ENCODE data around the gene RTP3.

Gene RTP3

DNA sequence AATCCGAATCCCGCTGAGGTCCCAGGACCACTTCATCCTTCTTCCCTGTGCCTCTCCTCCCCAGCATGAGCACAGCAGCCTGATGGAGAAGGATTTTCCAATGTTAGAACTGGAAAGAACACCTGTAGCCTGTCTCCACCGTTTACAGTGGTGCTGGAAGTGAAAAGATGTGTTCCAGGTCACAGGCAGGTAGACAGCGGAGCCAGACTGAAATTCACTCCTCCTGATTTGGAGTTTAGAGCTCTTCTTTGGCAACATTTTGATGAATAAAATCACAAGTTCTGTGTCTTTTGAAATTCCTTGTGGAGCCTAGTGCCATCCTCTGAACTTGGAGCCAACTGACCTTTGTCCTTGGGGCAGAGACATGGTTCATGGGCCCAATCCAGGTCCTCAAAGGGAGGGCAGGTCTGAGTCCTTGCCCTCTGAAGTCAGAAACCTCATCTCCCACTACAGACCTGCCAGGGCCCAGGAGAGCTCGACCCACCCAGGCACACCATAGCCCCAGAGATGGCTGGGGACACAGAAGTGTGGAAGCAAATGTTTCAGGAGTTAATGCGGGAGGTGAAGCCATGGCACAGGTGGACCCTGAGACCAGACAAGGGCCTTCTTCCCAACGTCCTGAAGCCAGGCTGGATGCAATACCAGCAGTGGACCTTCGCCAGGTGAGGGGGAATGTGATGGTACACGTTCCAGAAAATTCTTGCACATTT lies at the start of gene RTP3:
Gene RTP3 (plus strand): TSS at position 421 of the 710 bp plus-strand sequence. CDS start 87 bp downstream, at position 508.
- DNase-seq = no peak

DNA sequence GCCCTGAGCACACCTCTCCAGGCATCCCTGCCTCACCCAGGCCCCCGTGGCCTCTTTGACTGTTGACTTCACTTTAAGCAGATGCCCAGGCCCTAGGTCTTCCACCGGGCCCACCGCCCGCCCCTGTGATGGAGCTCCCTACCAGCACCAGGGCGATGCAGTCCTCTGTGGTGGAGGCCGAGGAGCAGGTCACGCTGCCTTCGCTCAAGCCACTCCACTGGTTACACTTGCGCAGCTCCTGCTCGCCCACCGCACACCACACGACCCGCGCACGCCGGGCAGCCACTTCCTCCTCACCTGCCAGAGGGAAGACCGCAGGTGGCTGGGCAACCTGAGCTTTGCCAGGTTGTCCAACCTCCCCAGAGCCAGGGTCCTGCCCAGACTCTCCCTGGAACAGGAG lies 49.1 kb upstream of the RTP3 start:
- DNase-seq = no peak

DNA sequence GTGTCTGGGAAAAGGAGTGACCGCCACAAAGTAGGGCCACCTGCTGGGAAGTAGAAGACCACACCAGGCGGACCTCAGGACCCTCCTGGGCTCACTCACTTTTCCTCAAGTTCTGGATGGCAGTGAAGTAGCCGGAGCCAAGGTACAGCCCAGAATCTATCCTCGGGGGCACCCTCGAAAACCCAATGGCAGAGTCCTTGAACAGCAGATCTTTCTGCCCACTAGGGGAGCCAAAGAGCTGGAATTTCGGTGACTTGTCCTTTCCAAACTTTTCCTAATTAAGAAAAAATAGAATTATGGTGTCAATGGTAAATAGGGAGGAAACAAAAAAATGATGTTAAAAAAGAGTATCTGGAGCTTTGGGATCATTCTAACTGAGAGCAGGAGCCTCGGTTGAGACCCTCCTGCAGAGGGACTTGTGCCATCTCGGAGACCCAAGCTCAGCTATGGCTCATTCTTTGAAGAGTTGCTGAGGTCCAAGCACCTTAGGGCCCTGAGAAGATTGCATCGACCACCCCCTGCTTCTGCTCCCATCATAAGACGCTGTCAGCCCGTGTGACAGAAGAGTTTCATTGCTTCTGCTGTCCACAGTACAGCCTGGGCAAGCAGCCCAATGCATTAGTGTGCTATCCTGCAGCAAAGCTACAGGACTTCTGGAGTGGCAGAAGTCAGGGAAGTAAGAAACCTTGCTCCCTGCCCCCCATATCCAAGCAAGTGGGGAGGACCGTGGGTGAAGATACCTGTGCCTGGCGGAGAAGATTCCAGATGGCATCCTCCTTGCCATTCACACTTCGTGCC lies 47.8 kb upstream of the RTP3 start:
- no peak for DNase-seq

DNA sequence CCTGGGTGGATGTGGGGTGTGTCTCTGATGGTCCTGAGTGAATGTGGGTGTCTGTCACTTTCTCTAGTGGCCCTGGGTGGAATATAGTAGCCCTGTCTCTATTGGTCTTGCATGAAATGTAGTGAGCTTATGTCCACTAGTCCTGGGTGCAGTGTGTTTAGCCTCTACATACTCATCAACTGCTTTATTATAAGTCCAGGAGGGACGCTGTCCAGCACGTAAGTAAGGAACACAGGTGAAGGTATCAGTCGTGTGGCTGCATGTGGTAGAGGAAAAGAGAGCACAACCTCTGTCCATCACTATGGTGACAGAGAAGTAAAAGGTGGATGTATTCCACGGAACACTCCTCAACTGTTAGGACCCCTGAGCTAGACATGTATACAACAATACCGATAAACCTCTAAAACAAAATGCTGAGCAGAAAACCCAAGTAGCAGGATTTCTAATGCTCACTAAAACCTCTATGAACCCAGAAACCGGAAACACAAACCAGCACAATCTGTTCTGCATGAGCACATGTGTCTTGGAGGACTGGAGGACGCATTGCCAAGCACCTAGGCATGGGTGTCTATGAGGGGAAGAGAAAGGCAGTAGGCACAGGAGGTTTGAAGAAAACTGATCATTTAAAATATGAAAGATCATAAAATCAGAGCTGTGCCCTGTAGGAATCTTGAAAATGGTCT lies 44.1 kb upstream of the RTP3 start:
- no peak for DNase-seq

DNA sequence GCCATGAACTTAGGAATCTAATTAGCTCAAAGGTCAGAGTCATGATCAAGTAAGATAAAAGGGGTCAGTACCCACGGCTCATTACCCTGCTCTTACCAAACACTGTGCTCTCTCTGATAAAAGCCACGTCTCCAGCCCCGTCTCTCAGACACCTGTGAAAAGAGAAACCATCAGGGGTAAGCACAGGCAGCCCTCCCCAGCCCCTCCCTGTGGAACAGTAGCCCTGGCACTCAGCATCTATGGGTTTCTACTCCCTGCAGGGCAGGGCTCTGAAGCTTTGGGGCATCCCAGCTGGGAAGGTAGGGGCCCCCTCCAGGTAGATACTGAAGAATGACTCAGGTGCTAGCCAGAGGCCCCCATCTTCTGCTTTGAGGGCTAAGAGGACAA lies 43.6 kb upstream of the RTP3 start:
- DNase-seq = no peak

DNA sequence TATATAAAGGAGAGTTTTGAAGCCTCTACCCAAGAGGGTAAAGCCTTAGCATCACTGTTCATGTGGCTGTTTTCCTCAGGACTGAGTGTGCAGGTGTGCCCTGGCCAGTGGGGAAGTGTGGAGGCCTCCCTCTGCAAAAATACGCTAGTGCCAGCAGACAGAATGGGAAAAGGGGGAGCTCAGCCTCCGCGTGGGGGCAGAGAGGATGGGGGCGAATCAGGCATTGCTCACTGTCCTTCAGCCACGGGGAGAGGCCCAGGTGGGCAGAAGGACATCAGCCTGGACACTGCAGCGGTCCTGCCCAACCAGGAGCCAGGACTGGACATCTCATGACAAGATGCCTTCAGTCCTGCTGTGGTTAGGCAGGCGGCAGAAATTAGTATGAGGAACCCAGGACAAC lies 43.2 kb upstream of the RTP3 start:
- no peak for DNase-seq

DNA sequence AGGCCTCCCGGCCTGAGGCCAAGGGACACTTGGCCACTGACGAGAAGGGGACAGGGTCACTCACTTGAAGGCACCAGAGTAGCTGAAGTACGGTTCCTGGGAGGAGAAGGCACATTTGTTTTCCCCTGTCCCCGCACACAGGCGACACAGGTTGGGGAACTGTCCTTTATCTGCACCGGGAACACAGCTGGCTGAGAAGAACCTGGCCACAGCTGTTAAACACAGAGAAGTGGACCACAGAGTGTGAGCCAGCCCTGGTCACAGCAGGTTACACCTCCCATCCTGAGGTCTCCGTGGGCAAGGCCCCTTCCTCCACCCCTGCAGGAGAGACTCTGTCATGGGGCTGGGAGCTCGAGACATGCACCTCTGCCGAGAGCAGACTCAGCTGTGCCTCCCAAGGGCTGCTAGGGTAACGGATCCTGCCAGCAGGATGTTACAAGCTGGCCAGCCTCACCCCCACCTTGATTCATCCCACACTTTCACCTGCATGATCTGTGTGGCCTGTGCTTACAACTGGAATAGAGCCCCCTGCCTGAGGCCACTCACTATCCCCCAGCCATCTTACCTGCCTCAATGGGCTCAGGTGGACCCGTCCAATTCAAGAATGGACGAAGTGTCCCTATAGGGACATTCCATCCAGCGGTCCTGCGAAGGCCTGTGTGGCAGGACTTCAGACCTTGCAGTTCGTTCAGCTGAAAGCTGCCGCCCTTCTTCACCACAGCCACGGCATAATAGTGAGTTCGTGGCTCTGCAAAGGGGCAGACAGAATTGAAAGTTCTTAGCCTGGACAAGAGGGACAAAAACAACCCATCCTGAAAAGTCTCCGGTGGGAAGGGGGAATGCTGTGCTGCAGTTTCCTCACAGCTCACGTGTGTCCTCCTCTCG lies 42.3 kb upstream of the RTP3 start:
- no peak for DNase-seq

- DNase-seq = no peak
Observed at GRCh38 chr3:46456118-46456517, 41.7 kb upstream of the RTP3 start.

DNA sequence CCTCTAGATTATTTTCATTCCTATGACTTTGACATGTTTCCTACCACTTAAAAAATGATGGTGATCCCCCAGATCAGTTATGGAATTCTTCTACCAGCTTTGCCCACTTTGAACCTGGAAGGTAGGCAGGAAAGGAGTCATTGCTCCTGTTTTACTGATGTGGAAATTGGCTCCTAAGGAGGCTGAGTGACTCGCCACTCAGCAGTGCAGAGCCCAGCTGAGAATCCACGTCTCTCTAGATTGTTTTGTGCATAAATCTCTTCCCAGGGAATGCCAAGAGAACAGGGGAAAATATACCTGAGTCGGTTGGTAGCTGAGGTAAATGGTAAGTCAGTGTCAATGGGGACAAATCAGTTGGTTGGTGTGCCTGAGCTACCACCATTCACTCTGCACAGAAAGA lies 37.7 kb upstream of the RTP3 start:
- no peak for DNase-seq

DNA sequence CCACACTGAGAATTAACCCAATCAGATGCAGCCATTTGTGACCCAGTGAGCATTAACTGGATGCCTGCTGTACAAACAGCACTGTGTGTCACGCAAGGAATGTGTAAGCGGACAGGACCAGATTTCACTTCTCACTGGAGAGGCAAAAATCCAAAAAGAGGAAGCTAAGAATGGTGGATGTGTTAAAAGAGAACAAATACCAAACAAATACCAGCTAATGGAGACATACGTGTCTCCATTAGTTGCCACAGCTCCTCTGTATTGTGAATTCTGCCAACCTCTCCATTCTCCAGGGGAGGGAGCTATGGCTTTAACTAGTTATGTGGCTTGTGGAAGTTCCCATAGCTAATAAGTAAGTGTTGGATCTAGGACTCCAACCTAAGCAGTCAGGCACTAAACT lies 35.7 kb upstream of the RTP3 start:
- no peak for DNase-seq

- DNase-seq = no peak
Observed at GRCh38 chr3:46462511-46462910, 35.3 kb upstream of the RTP3 start.

- DNase-seq = no peak
Observed at GRCh38 chr3:46463120-46463867, 34.5 kb upstream of the RTP3 start.

- no peak for DNase-seq
Observed at GRCh38 chr3:46463868-46464241, 33.9 kb upstream of the RTP3 start.

DNA sequence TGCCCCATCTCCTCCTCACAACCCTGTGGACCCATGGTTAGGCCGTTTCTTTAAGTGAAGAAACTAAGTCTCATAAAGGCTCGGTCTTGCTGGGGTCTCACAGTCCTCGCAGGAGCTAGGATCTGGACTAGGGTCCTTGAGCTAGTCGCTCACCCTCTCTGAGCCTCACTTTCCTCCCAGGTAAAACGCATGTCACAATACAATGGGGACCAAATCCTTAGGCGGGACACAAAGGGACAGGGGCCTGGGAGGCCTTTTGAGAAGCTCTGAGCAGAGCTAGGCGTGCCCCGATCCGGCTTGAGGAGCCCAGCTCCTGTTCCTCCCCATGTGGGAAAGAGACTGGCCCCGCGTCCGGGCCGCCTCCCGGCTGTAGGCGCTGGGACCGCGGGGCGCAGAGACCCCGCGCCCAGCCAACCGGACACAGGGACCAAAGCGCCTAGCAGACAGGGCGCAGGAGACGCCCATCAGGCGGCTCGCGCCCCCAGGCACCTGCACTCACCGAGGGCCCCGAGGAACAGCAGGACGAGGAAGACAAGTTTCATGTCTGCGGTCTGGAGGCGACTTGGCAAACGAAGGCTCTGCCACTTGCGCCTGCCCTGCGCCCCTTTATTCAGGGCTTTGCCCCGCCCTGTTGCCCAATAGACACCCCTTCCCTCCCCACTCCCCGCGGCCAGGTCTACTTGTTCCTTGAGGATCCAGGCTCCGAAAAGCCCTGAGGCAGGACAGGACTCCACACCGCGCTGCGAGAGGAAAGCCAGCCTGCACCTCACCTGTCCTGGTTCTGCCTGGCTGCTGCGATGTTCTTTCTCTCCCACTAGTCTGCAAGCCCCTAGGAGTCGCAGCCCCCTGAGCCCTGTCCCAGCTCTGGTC lies 33.2 kb upstream of the RTP3 start, which contains the start of gene LTF:
Gene LTF (minus strand): TSS at position 580 of the 870 bp plus-strand sequence. CDS start 38 bp downstream, at position 542.
- DNase-seq = no peak

DNA sequence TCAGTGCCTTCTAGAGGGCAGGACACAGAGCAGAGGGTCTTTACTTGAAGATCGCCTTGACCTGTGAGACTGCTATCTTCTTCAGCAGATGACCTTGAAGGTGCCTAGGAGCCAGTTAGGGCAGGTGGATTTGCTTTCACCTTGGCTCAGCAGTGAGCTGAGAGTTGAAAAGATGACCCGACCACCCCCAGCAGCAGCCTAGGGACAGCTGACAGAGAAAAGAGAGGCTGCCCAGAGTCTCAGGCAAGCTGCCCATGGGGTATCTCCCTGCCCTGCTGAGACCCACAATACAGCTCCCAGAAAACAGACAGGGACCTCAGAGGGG lies 32.6 kb upstream of the RTP3 start:
- no peak for DNase-seq

DNA sequence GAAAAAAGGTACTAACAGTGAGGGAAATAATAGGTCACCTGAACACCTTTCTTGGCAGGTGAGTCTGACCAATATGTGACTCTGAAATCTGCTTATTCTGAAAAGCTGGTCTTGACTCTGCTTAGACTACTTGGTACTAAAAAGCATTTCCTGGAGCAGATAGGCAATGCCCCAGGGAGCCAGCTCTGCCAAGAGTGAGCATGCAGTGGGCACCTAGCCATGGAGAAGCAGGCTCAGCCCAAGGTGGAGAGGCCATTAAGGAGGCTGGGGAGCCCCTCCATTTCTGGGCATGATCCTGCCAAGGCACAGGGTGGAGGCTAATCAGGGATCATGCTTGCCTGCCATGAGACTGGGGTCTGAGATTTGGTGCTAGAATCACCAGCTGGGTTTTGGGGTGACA lies 31.5 kb upstream of the RTP3 start:
- no peak for DNase-seq

DNA sequence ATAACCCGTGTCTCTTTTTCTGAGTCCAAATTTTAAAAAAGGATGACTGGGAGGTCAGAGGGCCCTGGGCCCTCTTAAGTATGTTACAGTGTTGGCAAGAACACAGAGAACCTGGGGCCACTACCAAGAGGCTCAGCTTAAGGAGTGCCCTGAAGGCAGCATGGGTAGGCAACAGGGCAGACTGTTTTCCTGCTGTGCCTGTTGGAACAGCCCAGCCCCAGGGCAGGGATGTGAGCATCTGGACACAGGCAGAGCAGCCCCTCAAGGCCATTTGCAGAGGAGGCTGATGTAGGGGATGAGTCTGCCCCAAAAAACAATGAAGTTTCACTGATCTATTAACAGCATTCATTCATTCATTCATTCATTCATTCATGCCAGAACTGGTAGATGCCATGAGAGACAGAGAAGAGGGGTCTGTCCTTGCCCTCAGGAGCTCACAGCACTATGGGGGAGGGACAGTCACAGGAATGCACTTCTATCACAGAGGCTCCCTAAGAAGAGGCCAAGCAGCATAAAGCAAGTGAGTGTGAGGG lies 30.8 kb upstream of the RTP3 start:
- DNase-seq = no peak

DNA sequence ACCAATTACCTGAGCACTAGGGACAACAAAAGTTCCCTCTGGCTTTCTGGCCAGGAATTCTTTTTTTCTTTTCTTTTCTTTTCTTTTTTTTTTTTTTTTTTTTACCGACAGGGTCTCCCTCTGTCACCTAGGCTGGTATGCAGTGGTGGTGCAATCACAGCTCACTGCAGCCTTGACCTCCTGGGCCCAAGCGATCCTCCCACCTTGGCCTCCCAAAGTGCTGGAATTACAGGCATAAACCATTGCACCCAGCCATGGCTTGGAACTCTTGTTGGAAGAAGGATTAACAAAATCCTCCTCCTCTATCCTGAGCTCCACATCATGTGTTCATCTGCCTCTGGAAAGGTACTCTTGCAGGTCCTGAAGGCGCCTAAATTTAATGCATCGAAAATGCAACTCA lies 30.2 kb upstream of the RTP3 start:
- no peak for DNase-seq

GRCh38 chr3:46468753-46469600 lies 28.8 kb upstream of the RTP3 start:
- DNase-seq = no peak

Data from NCI-H1092 (cell line).